GM10248 (cell line): ENCODE measurements around the gene DAB1.

Experiments used
- CTCF ChIA-PET: fragments of 300-600 bp; sonication (Branson Sonifier 250); formaldehyde crosslinking; extraction: SDS; loops from one replicate; lab custom pipeline; 2021; ENCODE audit warnings: antibody characterized with exemption; lab: Yijun Ruan, JAX
- POLR2A ChIA-PET: fragments of 350-650 bp; sonication (Branson Sonifier 250); formaldehyde crosslinking; extraction: SDS; loops from one replicate; lab custom pipeline; 2020; ENCODE audit warnings: antibody characterized with exemption; lab: Yijun Ruan, JAX
- DNase-seq: peaks from one replicate; pipeline ENCODE4 v3.0.0; 2012; ENCODE audit errors: extremely low spot score
- TF ChIP-seq, protein P1 (sequence below): IDR thresholded peaks from 2 replicates; pipeline ENCODE4 v1.5.1; 2012; ENCODE audit warnings: mild to moderate bottlenecking, low read depth; ENCODE audit errors: extremely low read depth, missing control alignments, control extremely low read depth

DAB1 gene

DNA sequence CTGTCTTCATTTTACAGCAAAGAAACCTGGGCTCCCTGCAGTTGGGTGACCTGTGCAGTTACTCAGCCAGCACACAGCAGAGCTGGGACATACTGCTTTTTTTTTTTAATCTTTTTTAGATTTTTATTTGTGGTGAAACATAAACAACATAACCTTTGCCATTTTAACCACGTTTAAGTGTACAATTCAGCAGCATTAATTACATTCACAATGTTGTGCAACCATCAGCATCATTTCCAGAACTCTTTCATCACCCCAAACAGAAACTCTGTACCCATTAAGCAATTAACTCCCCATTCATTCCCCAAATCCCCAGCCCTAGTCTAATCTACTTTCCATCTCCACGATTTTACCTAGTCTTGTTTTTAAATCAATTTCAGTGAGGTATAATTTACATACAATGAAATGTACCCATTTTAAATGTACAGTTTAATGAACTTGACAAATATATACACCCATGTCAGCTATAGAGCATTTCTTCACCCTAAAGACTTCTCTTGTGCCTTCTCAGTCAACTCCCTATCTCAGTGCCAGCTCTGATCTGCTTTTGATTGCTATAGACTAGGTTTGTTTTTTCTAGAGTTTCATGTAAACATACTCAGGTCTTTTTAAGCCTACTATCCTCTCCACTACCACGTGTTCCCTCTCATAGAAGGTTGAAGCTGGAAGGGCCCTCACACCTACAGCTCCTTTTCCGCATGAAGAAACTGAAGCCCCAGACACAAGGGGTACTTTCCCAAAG lies 420.3 kb downstream of the DAB1 start:
- POLR2A ChIA-PET = no interaction called here
- CTCF ChIA-PET = interaction anchor here (1.2 to 2.0 kb wide), 3 partner anchors 10 to 21 kb away, joined by 3 to 7 read pairs (median 7); no protein-coding TSS in a partner anchor
- TF ChIP-seq, protein P1, sequence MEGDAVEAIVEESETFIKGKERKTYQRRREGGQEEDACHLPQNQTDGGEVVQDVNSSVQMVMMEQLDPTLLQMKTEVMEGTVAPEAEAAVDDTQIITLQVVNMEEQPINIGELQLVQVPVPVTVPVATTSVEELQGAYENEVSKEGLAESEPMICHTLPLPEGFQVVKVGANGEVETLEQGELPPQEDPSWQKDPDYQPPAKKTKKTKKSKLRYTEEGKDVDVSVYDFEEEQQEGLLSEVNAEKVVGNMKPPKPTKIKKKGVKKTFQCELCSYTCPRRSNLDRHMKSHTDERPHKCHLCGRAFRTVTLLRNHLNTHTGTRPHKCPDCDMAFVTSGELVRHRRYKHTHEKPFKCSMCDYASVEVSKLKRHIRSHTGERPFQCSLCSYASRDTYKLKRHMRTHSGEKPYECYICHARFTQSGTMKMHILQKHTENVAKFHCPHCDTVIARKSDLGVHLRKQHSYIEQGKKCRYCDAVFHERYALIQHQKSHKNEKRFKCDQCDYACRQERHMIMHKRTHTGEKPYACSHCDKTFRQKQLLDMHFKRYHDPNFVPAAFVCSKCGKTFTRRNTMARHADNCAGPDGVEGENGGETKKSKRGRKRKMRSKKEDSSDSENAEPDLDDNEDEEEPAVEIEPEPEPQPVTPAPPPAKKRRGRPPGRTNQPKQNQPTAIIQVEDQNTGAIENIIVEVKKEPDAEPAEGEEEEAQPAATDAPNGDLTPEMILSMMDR = no peak

DNA sequence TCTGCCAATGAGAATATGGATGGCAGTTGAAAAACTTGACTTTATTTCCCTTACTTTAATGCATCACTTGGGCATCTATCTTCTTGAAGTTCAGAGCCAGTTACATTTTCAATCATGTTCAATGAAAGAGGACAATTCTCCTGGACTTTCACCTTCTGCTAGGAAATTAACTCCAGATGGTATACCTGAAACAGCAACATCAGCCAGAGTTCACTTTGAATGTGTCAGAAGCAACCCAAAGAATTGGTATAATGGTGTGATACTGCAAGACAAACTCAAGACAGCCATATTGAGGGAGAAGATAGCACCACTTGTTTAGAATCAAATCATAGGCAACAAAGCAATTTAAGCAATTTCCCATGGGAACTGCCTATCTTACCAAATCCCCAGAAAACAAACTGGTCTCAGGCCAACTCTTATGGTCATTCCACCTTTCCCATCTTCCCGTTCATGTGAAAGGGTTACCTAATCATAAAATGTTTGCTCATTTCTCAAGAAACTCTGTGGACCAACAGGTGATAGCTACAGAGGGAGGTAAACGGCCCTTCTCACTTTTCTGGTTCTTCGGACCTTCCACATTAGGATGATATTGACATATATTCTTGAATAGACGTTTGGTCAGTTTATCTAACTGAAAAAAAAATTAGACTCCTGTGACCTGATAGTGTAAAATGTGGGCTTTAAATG lies 428.3 kb downstream of the DAB1 start:
- TF ChIP-seq, protein P1 = no peak
- POLR2A ChIA-PET = no interaction called here
- no peak for DNase-seq
- CTCF ChIA-PET = no interaction called here

More for the DNA sequence above, 420.3 kb downstream of the DAB1 start:
- DNase-seq = no peak

DNA sequence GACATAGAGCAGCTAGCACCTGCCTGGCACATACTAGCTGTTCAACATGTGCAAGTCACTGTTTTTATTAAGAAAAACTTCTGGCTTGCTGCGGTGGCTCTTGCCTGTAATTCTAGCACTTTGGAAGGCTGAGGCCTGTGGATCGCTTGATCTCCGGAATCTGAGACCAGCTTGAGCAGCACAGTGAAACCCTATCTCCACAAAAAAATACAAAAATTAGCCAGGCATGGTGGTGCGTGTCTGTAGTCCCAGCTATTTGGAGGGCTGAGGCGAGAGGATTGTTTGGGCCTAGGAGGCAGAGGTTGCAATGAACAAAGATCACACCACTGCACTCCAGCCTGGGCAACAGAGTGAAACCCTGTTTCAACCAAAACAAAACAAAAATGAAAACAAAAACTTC lies 430.4 kb downstream of the DAB1 start:
- ChIA-PET CTCF (no interaction called here), POLR2A (no interaction called here)
- TF ChIP-seq, protein P1 = no peak
- DNase-seq = no peak

DNA sequence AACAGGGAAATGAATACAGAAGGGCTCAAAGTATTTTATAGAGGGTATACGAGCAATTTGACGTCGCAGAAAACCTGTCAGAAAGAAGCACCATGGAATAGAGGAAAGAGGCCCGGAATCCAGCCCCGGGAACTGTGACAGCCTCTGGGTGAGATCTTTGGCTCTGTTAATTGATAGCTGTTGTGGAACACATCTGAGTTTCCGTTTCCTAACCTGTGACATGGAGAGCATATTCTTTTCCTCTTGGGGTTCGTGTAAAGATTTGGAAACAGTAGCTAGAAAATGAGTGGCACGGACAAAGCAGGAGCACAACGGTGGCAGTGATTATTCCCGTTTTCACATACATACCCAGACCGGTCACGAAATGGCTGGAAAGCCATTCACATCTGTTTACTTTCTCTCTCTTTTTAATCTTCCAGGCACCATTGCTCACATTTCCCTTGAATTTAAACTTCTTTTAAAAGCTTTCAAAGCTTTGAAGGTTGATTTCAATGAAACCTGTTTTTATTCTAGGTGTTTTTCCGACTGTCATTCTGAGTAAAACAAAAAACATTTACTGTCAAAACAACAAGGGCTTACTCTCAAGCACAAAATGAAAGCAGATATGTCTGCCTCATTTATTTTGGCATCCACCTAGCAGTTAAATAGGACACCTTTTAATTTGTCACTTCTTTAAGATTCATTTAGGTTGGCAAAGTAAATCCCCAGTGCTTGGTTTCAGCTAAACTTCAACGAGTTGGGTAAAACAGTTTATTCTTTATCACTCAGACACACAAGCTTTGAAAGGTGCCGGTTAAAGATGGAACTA lies 431.3 kb downstream of the DAB1 start:
- TF ChIP-seq, protein P1 = no peak
- no peak for DNase-seq
- POLR2A ChIA-PET = no interaction called here
- CTCF ChIA-PET = interaction anchor here (0.8 to 1.6 kb wide), 2 partner anchors 12 to 21 kb away, joined by 3 to 7 read pairs; no protein-coding TSS in a partner anchor

DNA sequence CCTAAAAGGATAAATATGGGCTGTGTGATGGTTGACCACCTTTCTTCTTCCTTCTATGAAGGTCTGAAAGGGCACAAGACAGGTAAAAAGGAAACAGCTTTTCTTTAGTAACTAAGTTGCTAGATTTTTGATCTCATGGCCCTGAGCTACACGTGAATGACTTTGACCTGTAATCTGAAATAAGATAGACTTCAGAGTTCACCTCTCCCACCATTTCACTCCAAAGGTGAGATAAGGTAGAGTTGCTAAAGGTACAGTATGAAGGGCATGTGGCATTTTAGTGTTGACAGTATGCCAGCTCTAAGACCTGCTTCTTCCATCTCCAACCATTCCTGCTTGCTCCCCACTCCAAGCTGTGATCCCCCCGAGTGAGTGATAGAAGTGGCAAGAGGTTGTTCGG lies 432.3 kb downstream of the DAB1 start:
- TF ChIP-seq, protein P1 = no peak
- CTCF ChIA-PET = interaction anchor here (0.8 to 1.6 kb wide), 3 partner anchors 13 to 21 kb away, joined by 3 to 7 read pairs (median 3); no protein-coding TSS in a partner anchor
- POLR2A ChIA-PET = no interaction called here
- DNase-seq = no peak

DNA sequence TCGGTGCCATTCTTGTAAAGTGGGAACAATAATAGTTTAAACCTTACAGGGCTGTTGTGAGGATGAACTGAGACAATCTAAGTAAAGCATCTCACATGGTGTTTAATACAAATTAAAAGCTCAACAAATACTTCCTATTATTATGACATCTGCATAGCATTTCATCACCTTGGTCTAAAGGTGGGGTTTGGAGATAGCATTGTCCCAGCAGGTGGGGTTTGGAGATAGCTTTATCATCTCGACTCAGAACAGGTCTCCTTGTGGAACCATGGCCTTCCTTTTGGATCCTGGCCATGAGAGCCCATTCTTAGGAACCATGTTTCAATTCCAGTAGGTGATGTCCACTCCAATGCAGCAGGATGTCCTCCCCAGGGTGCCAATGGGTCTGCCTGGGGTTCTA lies 437.5 kb downstream of the DAB1 start:
- ChIA-PET CTCF (no interaction called here), POLR2A (no interaction called here)
- DNase-seq = no peak
- TF ChIP-seq, protein P1 = no peak
